GM18909 (cell line): ENCODE results near the gene GHRHR.

Experiments used
- ATAC-seq: cut with Tn5 transposase; IDR thresholded peaks from one replicate; pipeline ENCODE4 v1.9.1; 2021; ENCODE audit warnings: mild to moderate bottlenecking; ENCODE audit not compliant: unreplicated experiment, poor library complexity

Gene GHRHR

DNA sequence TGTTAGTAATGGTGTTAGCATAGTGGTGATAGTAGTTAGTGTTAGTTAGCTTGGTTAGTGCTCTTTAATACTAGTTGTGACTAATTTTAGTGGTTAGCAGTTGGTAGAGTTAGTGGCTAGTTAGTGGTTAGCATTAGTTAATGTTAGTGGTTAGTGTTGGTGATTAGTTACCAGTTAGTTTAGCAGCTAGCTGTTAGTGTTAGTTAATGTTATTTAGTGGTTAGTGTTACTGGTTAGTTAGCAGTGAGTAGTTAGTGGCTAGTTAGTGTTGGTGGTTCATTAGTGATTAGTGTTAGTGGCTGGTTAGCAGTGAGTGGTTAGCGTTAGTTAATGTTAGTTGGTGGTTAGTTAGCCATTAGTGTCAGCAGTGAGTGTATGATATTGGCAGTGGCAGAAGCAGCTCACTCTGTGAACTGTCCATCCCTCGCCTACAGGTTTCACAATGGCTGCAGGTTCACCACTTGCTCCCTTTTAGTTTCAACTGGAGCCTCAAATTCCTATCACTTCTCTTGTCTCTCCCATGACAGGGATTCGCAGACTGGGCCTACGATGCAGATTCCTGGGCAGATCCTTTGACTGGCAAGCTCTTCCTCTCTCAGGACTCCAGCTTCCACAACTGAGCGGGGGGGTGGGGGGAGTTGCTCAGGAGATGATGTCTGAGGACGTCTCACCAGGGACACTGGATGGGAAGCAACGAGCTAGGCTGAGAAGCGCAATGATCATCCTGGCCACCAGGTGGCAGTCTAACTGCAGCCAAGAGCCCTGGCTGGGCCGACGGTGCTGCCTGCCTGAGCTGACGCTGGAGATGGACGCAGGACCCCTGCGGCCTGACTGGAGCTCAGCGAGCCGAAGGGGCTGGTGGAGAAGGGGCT, 19.5 kb downstream of the GHRHR start:
- ATAC-seq: peak; percentile 90

GRCh38 chr7:30983914-30984247, 20.1 kb downstream of the GHRHR start:
- ATAC-seq: no peak

- ATAC-seq: no peak
Measured at GRCh38 chr7:30984359-30985107, 20.8 kb downstream of the GHRHR start.

- no peak for ATAC-seq
Measured at GRCh38 chr7:30985756-30986155, 22.0 kb downstream of the GHRHR start.

DNA sequence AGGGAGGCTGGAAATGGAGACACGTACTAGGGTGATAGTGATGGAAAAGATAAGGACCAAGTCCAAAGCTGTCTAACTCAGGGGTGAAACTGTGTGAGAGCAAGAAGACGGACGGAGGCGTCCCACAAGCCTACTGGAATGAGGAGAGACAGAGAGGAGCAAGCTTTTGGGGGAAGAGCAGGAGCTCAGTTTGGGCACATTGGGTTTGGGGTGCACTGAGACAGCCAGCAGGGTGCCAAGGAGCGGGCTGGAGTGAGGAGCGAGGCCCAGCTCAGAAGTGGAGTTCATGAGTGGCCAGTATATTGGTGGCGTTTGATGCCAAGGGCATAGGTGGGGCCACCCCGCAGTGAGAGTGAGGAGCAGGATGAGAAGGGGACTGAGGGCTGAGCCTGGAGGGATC, 22.6 kb downstream of the GHRHR start:
- no peak for ATAC-seq

DNA sequence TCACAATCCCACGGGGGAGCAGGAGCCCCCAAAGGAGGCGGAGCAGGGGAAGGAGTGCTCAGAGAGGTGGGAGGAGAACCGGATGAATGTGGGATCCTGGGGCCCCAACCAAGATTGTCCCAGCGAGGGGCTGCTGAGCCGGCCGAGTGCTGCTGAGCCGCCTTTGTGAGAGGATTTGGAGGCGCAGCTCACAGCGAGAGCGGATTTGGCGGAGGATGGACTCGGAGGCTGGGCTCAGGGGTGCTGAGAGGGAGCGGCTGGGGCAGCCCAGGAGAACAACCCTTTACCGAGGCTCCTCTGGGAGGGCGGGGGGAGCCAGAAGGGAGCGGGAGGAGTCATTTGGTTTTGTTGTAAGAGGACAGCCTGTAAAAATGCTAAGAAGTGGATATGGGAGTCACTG, 23.0 kb downstream of the GHRHR start:
- ATAC-seq: no peak

DNA sequence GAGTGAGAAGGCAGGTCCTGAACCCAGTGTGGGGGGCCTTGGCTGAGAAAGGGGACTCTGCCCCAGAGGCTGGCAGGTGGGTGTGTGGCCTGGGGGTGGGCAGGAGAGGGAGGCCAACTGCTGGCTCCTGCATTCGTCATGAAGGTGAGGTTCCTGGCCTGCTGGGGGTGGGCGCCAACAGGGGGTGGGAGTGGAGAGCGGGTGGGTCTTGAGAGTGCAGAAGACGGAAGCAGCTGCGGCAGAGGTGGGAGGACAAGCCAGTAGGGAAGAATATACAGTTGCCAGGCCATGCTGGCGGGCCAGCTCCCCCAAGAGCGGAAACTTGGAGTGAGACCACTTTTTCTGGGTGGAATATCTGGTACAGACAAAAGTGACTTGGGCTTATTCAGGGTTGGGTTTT, 23.4 kb downstream of the GHRHR start:
- no peak for ATAC-seq

- no peak for ATAC-seq
Measured at GRCh38 chr7:30987936-30988335, 24.2 kb downstream of the GHRHR start.

GRCh38 chr7:30988351-30989005, 24.7 kb downstream of the GHRHR start:
- ATAC-seq: no peak

- ATAC-seq: no peak
Measured at GRCh38 chr7:30989008-30989823, 25.5 kb downstream of the GHRHR start.

GRCh38 chr7:30989824-30990672, 26.3 kb downstream of the GHRHR start:
- no peak for ATAC-seq

DNA sequence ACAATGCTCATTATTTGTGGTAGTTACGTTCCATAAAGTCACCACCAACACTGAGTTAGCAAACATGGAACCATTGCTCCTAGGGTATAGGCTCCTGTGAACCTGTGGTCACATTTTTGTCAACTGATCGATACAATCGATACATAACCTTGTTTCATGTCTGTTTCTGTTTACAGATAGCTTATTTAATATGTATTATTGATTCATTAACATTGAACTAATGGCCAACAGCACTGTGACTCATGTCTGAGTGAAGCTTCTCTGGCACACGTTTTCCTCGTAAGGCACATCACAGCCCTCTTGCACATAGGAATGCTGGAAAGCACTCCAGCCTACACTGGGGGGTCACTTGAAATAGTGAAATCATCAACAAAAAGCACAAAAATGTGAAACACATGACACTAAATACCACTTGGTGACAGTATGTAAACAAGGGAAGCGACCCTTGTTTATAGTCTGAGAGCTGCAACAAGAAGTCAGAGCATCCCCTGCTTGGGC, 27.0 kb downstream of the GHRHR start:
- no peak for ATAC-seq

GRCh38 chr7:30992414-30992813, 28.7 kb downstream of the GHRHR start:
- ATAC-seq: no peak

- ATAC-seq: no peak
Measured at GRCh38 chr7:30994206-30995100, 30.7 kb downstream of the GHRHR start.

GRCh38 chr7:30995536-30995935, 31.8 kb downstream of the GHRHR start:
- no peak for ATAC-seq

GRCh38 chr7:30996256-30996655, 32.5 kb downstream of the GHRHR start:
- no peak for ATAC-seq

DNA sequence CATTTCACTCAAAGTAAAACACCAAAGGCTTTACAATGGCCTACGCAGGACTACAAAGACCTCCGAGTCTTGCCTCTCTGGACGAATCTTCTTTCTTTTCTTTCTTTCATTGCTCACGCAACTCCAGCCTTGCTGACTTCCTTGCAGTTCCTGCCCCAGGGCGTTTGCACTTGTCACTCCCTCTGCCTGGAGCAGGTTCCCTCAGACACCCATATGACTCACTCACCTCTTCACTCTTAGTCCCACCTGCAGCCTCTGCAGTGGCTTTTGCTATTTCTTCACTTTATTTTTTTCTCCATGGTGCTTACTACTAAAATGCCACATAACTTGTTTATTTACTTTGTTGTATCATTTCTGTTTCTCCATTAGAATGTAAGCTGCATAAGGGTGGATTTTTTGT, 33.1 kb downstream of the GHRHR start:
- no peak for ATAC-seq

GRCh38 chr7:30997316-30997715, 33.6 kb downstream of the GHRHR start:
- no peak for ATAC-seq
